ENCODE measurements around the gene SAMD14.

SAMD14 gene

DNA sequence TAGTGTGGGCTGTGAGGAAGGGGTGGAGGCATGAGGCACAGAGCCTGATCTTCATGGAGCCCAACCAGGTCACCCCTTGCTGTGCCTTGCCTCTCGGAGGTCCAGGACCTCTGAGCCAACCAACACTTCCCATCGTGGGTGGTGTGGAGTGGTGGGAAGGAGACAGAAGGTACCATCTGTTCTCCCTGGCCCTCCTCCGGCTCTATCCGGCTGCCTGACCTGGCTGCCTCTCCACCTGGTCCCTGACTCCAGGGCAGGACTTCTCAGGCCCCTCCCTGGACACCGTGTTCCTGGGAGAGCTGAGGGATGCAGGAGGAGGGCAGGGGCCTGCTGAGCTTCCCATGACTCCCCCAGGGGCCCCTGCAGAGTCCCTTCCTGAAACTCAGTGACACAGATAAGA is 31.0 kb downstream of the SAMD14 start:
- in situ Hi-C loops (cut with HindIII; ENCODE audit: low sequenced_read_pairs), result loop anchor here (5.0 kb wide), 1 partner anchor 33 kb away; the partner anchor contains the start of gene SAMD14

- in situ Hi-C loops (cut with HindIII; ENCODE audit: low sequenced_read_pairs), result loop anchor here (5.0 kb wide), 1 partner anchor 34 kb away; the partner anchor contains the start of gene SAMD14
Measured at GRCh38 chr17:50098583-50098982, 31.4 kb downstream of the SAMD14 start.

DNA sequence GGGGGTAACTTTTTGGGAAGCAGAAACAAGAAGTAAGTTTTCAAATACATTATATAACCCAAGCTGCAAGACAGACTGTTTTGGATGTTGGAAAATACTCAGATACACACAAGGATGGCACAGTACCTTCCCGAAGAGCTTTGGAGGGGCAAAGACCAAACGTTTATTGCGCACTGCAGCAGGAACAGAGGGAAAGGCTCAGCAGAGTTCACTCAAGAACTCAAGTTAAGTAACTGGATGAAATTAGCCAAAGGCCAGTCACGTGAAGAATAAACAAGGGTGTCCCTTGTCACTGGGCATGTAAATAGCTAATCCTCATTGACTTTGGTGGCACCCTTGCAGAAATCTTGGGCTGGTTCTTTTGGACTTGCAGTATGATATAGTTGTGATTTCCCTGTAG is 32.0 kb downstream of the SAMD14 start:
- in situ Hi-C loops (cut with HindIII; ENCODE audit: low sequenced_read_pairs), result loop anchor here (5.0 kb wide), 1 partner anchor 34 kb away; the partner anchor contains the start of gene SAMD14

GRCh38 chr17:50097455-50097854 is 32.5 kb downstream of the SAMD14 start:
- in situ Hi-C loops (cut with HindIII; ENCODE audit: low sequenced_read_pairs), result loop anchor here (5.0 kb wide), 1 partner anchor 35 kb away; the partner anchor contains the start of gene SAMD14

DNA sequence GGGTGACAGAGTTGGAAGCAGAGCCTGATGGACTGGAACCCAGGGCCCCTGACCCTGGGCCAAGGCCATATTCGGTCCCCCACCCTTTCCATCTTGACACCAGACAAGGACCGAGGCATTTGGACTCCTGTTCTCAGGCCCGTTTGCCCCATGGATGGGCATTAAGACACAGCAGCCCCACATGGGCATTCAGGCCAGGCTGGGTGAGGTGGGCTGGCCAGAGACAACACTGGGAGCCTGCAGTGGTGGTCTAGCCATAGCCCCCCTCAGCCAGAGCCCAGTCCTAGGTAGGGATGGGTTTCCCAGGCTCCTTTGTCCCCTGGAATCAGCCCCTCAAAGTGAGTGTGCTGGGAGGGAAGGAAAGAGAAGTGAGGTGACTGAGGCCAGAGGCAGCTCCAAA is 33.2 kb downstream of the SAMD14 start:
- in situ Hi-C loops (cut with HindIII; ENCODE audit: low sequenced_read_pairs), result loop anchor here (5.0 kb wide), 1 partner anchor 36 kb away; the partner anchor contains the start of gene SAMD14

GRCh38 chr17:50096092-50096491 is 33.9 kb downstream of the SAMD14 start:
- in situ Hi-C loops (cut with HindIII; ENCODE audit: low sequenced_read_pairs), result loop anchor here (5.0 kb wide), 1 partner anchor 36 kb away; the partner anchor contains the start of gene SAMD14

GRCh38 chr17:50095626-50096037 is 34.3 kb downstream of the SAMD14 start:
- in situ Hi-C loops (cut with HindIII; ENCODE audit: low sequenced_read_pairs), result loop anchor here (5.0 kb wide), 1 partner anchor 37 kb away; the partner anchor contains the start of gene SAMD14

GRCh38 chr17:50094753-50095619 is 35.0 kb downstream of the SAMD14 start, which contains the start of gene PDK2:
TSS of gene PDK2 (plus strand) at chr17:50095351. CDS start at chr17:50095436, 85 bp downstream.
- in situ Hi-C loops (cut with HindIII; ENCODE audit: low sequenced_read_pairs), result loop anchor here (5.0 kb wide), 1 partner anchor 37 kb away; the partner anchor contains the start of gene SAMD14

- in situ Hi-C loops (cut with HindIII; ENCODE audit: low sequenced_read_pairs), result no loop called here
Measured at GRCh38 chr17:50094243-50094752, 35.7 kb downstream of the SAMD14 start.

DNA sequence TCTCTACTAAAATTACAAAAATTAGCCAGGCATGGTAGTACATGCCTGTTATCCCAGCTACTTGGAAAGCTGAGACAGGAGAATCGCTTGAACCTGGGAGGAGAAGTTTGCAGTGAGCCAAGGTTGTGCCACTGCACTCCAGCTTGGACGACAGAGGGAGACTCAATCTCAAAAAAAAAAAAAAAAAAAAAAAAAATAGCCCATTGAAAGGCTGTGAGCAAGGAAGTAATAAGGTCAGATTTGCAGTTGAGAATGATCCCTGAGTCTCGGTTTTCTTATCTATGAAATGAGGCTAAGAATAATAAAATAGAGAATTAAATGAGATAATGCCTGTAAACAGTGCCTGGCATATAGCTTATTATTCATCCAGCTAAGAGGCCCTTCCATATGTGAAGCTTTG is 36.2 kb downstream of the SAMD14 start:
- in situ Hi-C loops (cut with HindIII; ENCODE audit: low sequenced_read_pairs), result no loop called here

DNA sequence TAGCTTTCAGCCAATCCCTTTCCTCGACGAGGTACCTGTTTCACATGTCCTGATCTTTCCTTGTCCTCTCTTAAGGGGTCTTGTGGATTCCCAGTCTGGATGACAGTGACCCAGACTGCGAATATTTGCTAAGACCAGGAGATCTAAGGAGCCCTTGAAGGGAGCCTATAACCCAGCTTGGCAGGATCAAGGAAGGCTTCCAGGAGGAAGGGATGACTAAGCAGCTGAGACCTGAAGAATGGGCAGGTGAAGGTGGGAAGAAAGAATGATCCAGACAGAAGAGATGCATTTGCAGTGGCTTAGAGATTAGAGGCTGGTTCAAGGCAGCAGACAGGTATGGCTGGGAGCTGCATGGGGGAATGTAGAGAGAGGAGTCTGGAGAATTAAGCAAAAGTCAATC is 36.7 kb downstream of the SAMD14 start:
- in situ Hi-C loops (cut with HindIII; ENCODE audit: low sequenced_read_pairs), result no loop called here

DNA sequence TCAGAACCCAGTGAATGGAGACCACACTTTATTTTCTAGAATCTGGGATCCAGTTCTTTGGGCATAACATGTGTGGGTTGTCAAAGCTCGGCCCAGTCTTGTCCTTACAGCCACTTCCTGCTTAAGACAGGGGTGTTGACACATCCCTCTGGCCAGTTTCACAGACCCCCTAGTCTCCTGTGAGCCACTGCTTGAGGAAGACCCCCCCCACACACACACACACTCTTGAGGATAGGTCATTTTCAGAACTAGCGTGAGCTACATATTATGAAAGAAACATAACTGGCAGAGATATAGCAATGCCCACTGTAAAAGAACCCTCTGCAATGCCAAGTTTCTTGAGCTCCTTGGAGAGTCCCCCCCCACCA is 38.1 kb downstream of the SAMD14 start:
- in situ Hi-C loops (cut with HindIII; ENCODE audit: low sequenced_read_pairs), result no loop called here

DNA sequence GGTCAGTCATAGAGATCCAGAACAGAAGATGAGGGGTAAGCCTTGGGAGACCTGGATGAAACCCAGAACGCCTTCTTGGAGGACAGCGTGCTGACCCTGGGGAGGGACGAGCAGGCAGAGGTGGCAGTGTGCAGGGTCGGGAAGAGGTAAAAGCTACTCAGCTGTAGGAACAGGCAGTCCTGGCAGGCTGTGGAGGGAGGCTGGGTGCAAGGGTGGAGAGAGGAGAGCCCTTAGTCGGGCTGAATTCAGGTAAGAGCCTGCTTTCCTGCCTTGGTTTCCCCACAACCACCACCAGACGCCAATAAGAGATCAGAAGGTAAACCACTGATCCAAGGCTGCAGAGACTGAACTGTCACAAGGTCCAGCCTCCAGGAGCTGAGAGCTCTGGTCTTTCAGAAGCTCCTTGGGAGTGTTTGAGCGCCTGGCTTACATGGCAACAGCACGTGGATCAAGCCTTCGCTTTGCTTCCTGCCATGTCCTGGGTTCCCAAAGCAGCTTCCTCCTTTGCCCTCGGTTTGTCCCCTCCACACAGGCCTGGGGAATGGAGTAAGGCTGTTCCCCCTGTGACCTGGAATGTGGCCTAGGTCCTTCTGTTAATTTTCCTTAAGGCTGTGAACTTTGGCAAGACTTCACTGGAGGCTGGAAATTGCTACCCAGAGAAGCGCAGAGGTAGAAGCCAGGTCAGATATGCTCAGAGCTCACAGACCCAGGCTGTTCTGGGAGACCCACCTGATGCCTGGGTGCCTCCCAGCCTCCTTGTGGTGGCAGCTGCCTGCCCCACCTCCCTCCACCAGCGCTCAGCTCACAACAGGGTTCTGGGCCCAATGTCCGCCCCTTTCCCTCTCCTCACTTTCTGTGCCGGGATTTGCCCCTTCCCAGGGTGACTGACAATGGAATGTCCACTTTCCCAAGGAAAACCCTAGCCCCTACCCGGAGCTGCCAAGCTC is 38.7 kb downstream of the SAMD14 start:
- in situ Hi-C loops (cut with HindIII; ENCODE audit: low sequenced_read_pairs), result no loop called here

DNA sequence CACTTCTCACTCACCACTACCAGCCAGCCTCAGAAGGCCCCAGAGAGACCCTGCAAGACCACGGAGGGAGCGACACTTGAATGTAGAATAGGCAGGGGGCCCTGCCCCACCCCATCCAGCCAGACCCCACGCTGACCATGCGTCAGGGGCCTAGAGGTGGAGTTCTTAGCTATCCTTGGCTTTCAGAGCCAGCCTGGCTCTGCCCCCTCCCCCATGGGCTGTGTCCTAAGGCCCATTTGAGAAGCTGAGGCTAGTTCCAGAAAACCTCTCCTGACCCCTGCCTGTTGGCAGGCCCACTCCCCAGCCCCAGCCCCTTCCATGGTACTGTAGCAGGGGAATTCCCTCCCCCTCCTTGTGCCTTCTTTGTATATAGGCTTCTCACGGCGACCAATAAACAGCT is 39.9 kb downstream of the SAMD14 start:
- in situ Hi-C loops (cut with HindIII; ENCODE audit: low sequenced_read_pairs), result no loop called here

GRCh38 chr17:50088952-50089825 is 40.8 kb downstream of the SAMD14 start:
- in situ Hi-C loops (cut with HindIII; ENCODE audit: low sequenced_read_pairs), result no loop called here

GRCh38 chr17:50087912-50088405 is 42.0 kb downstream of the SAMD14 start:
- in situ Hi-C loops (cut with HindIII; ENCODE audit: low sequenced_read_pairs), result no loop called here

GRCh38 chr17:50087246-50087911 is 42.6 kb downstream of the SAMD14 start:
- in situ Hi-C loops (cut with HindIII; ENCODE audit: low sequenced_read_pairs), result no loop called here

DNA sequence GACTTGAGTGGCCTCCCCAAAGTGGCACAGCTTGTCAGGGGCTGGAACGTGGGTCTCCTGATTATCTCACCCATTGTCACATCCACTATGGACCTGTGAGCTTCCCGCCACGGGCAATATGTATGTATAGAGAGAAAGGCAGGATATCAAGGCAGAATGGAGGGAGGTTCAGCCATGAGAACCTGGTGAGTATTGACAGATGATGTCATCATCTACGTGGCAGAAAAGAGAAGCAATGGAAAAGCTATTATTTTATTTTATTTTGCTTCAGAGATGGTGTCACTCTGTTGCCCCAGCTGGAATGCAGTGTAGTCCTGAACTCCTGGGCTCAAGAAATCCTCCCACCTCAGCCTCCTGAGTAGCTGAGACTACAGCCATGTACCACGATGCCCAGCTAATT is 48.2 kb downstream of the SAMD14 start:
- in situ Hi-C loops (cut with HindIII; ENCODE audit: low sequenced_read_pairs), result no loop called here

DNA sequence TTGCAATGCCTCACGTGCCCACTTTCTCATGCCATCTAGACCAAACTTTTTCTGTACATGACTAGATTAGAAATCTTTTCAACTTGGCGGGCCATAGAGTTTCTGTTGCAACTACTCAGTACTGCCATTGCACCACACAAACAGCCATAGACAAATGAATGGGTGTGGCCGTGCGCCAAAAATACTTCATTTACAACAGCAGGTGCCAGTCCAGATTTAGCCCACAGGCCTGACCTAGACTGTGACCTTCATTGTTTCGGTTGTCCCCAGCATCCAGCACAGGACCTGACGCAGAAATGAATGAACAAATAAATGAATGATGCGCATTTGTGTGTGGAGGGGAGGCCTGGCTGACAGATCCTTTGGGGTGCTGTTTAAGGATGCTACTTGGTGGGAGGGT is 49.1 kb downstream of the SAMD14 start:
- in situ Hi-C loops (cut with HindIII; ENCODE audit: low sequenced_read_pairs), result no loop called here
